HT1080 (cell line): ENCODE results near the gene SPRED2. TPM values are rescaled to one million over a fixed set of nuclear protein-coding genes. Genes with fewer than 3 reads are reported as not detected.

ENCODE experiments used
- DNase-seq: peaks from one replicate; pipeline ENCODE4 v3.0.0-alpha.2; 2015; ENCODE audit warnings: low read depth
- total RNA-seq: library from RNA; depleted of rRNA; stranded (reverse); fragments of >200 nt; shearing (Covaris generic); gene quantifications from 2 replicates; pipeline ENCODE4 v1.2.3, GENCODE V29; 2014

Gene SPRED2
- total RNA-seq, 1 experiment from 2014 or later = 25.8 TPM

- DNase-seq = peak; percentile 82
These were observed 43.6 kb downstream of the SPRED2 start for GRCh38 chr2:65388596-65389390.

- no peak for DNase-seq
These were observed 44.3 kb downstream of the SPRED2 start for GRCh38 chr2:65388051-65388531.

GRCh38 chr2:65386989-65387388, 45.4 kb downstream of the SPRED2 start:
- DNase-seq = no peak

GRCh38 chr2:65386344-65386743, 46.1 kb downstream of the SPRED2 start:
- DNase-seq = no peak

- DNase-seq = no peak
These were observed 48.6 kb downstream of the SPRED2 start for GRCh38 chr2:65383541-65384488.

- DNase-seq = peak; percentile 96
These were observed 49.5 kb downstream of the SPRED2 start for GRCh38 chr2:65382776-65383357.

GRCh38 chr2:65382323-65382722, 50.1 kb downstream of the SPRED2 start:
- no peak for DNase-seq

GRCh38 chr2:65381607-65382051, 50.8 kb downstream of the SPRED2 start:
- DNase-seq = no peak

- no peak for DNase-seq
These were observed 52.1 kb downstream of the SPRED2 start for GRCh38 chr2:65380255-65380654.

GRCh38 chr2:65379721-65380171, 52.7 kb downstream of the SPRED2 start:
- no peak for DNase-seq

GRCh38 chr2:65379223-65379622, 53.2 kb downstream of the SPRED2 start:
- DNase-seq = no peak

GRCh38 chr2:65378290-65378689, 54.1 kb downstream of the SPRED2 start:
- no peak for DNase-seq

GRCh38 chr2:65377556-65378192, 54.7 kb downstream of the SPRED2 start:
- peak; percentile 96 for DNase-seq

GRCh38 chr2:65375723-65376122, 56.7 kb downstream of the SPRED2 start:
- no peak for DNase-seq

GRCh38 chr2:65374999-65375398, 57.4 kb downstream of the SPRED2 start:
- DNase-seq = no peak

GRCh38 chr2:65374575-65374974, 57.8 kb downstream of the SPRED2 start:
- DNase-seq = no peak

GRCh38 chr2:65373365-65373918, 59.0 kb downstream of the SPRED2 start:
- DNase-seq = no peak

GRCh38 chr2:65372619-65373018, 59.8 kb downstream of the SPRED2 start:
- no peak for DNase-seq

GRCh38 chr2:65371074-65371434, 61.3 kb downstream of the SPRED2 start:
- no peak for DNase-seq

GRCh38 chr2:65370387-65371073, 61.9 kb downstream of the SPRED2 start:
- DNase-seq = no peak
